Parathyroid adenoma (tissue), 2 donors: ENCODE measurements around the gene MCC.

Experiments used
- H2AFZ ChIP-seq: fragments of 300-600 bp; sonication (generic); one replicate; pipeline ENCODE4 v1.7.0; 2017; ENCODE audit warnings: antibody characterized with exemption, mild to moderate bottlenecking
- H3K27ac ChIP-seq: fragments of 300-600 bp; sonication (generic); one replicate; pipeline ENCODE4 v1.7.0; 2017
- H3K27me3 ChIP-seq: fragments of 300-600 bp; sonication (generic); one replicate; pipeline ENCODE4 v1.7.0; 2017; ENCODE audit warnings: low read length; ENCODE audit not compliant: control insufficient read depth, insufficient read depth
- H3K36me3 ChIP-seq: fragments of 300-600 bp; sonication (generic); one replicate; pipeline ENCODE4 v1.7.0; 2017; ENCODE audit warnings: low read length; ENCODE audit not compliant: control insufficient read depth, insufficient read depth
- H3K4me1 ChIP-seq: fragments of 300-600 bp; sonication (generic); one replicate; pipeline ENCODE4 v1.7.0; 2017; ENCODE audit warnings: control low read depth
- H3K4me2 ChIP-seq: fragments of 300-600 bp; sonication (generic); one replicate; pipeline ENCODE4 v1.7.0; 2017; ENCODE audit warnings: low read length
- H3K4me3 ChIP-seq: fragments of 300-600 bp; sonication (generic); one replicate; pipeline ENCODE4 v1.7.0; 2017; ENCODE audit warnings: low read depth, low read length
- H3K79me2 ChIP-seq: fragments of 300-600 bp; sonication (generic); one replicate; pipeline ENCODE4 v1.7.0; 2017; ENCODE audit warnings: control low read depth
- H3K9ac ChIP-seq: fragments of 300-600 bp; sonication (generic); one replicate; pipeline ENCODE4 v1.7.0; 2017; ENCODE audit warnings: mild to moderate bottlenecking
- H3K9me3 ChIP-seq: fragments of 300-600 bp; sonication (generic); one replicate; pipeline ENCODE4 v1.7.0; 2017; ENCODE audit warnings: low read length; ENCODE audit not compliant: control insufficient read depth
- CTCF ChIP-seq: fragments of 300-600 bp; sonication (generic); IDR thresholded peaks from one replicate; pipeline ENCODE4 v1.7.0; 2017; ENCODE audit warnings: antibody characterized with exemption, mild to moderate bottlenecking
- donor health status: primary hyperparathyroidism.

The MCC gene

GRCh38 chr5:113029614-113030013 lies 458.6 kb downstream of the MCC start:
- Histone ChIP-seq H3K4me1 (peaks cover 44% of the 10 kb centered on the region), H3K9me3 (no peaks in the 10 kb centered on the region), H3K79me2 (peaks cover 9% of the 10 kb centered on the region), H3K9ac (no peak overlapping the region), H3K4me3 (no peak overlapping the region), H3K27ac (peak overlapping the region; percentile 95), H3K4me2 (no peak overlapping the region), H2AFZ (no peak overlapping the region), H3K36me3 (peaks cover 2% of the 10 kb centered on the region), H3K27me3 (no peaks in the 10 kb centered on the region)
- TF ChIP-seq CTCF: no peak

- peaks cover 35% of the 10 kb centered on the region for H3K4me1 ChIP-seq
- no peaks in the 10 kb centered on the region for H3K9me3 ChIP-seq
- H3K9ac ChIP-seq: no peak overlapping the region
- H3K36me3 ChIP-seq: peaks cover 2% of the 10 kb centered on the region
- H3K4me3 ChIP-seq: no peak overlapping the region
- no peak overlapping the region for H2AFZ ChIP-seq
- H3K4me2 ChIP-seq: no peak overlapping the region
- no peaks in the 10 kb centered on the region for H3K27me3 ChIP-seq
- H3K27ac ChIP-seq: peak overlapping the region; percentile 65
- peaks cover 9% of the 10 kb centered on the region for H3K79me2 ChIP-seq
- TF ChIP-seq CTCF: peak; percentile 6
Observed at GRCh38 chr5:113027431-113027830, 460.8 kb downstream of the MCC start.

- Histone ChIP-seq H3K4me3 (no peak overlapping the region), H3K9me3 (no peaks in the 10 kb centered on the region), H3K27ac (peak overlapping the region; percentile 65)
Observed at GRCh38 chr5:113027015-113027414, 461.2 kb downstream of the MCC start.

GRCh38 chr5:113026211-113026610 lies 462.0 kb downstream of the MCC start:
- no peak overlapping the region for H3K9ac ChIP-seq
- H3K36me3 ChIP-seq: peaks cover 2% of the 10 kb centered on the region
- no peak for TF ChIP-seq CTCF
- H3K27ac ChIP-seq: peak overlapping the region; percentile 65
- H2AFZ ChIP-seq: no peak overlapping the region
- H3K27me3 ChIP-seq: no peaks in the 10 kb centered on the region
- no peak overlapping the region for H3K4me2 ChIP-seq
- no peak overlapping the region for H3K4me3 ChIP-seq
- peaks cover 6% of the 10 kb centered on the region for H3K79me2 ChIP-seq
- peaks cover 33% of the 10 kb centered on the region for H3K4me1 ChIP-seq
- H3K9me3 ChIP-seq: no peaks in the 10 kb centered on the region

More at GRCh38 chr5:113027015-113027414, 461.2 kb downstream of the MCC start:
- Histone ChIP-seq H3K9ac (no peak overlapping the region), H3K36me3 (peaks cover 2% of the 10 kb centered on the region), H3K4me1 (peaks cover 38% of the 10 kb centered on the region), H3K79me2 (peaks cover 9% of the 10 kb centered on the region), H2AFZ (no peak overlapping the region), H3K27me3 (no peaks in the 10 kb centered on the region), H3K4me2 (no peak overlapping the region)
- no peak for TF ChIP-seq CTCF

- Histone ChIP-seq H3K27me3 (no peaks in the 10 kb centered on the region), H3K4me2 (no peak overlapping the region)
Observed at GRCh38 chr5:113025596-113025995, 462.7 kb downstream of the MCC start.

More at GRCh38 chr5:113025596-113025995, 462.7 kb downstream of the MCC start:
- Histone ChIP-seq H3K27ac (peak overlapping the region; percentile 65), H3K9ac (no peak overlapping the region), H3K4me3 (no peak overlapping the region), H3K4me1 (peaks cover 30% of the 10 kb centered on the region), H2AFZ (no peak overlapping the region), H3K79me2 (peaks cover 6% of the 10 kb centered on the region), H3K36me3 (peaks cover 2% of the 10 kb centered on the region), H3K9me3 (no peaks in the 10 kb centered on the region)
- no peak for TF ChIP-seq CTCF
